Smooth muscle cell of the pulmonary artery (primary cell): ENCODE results near the gene PRMT6. TPM values are rescaled to one million over a fixed set of nuclear protein-coding genes. Genes with fewer than 3 reads are reported as not detected.

Experiments
- total RNA-seq: library from RNA; depleted of rRNA; stranded (reverse); fragments of >200 nt; gene quantifications from 2 replicates; pipeline ENCODE4 v1.2.3, GENCODE V29; 2014

The PRMT6 gene
- total RNA-seq, result 13.0 and 14.4 TPM in 2 replicates

DNA sequence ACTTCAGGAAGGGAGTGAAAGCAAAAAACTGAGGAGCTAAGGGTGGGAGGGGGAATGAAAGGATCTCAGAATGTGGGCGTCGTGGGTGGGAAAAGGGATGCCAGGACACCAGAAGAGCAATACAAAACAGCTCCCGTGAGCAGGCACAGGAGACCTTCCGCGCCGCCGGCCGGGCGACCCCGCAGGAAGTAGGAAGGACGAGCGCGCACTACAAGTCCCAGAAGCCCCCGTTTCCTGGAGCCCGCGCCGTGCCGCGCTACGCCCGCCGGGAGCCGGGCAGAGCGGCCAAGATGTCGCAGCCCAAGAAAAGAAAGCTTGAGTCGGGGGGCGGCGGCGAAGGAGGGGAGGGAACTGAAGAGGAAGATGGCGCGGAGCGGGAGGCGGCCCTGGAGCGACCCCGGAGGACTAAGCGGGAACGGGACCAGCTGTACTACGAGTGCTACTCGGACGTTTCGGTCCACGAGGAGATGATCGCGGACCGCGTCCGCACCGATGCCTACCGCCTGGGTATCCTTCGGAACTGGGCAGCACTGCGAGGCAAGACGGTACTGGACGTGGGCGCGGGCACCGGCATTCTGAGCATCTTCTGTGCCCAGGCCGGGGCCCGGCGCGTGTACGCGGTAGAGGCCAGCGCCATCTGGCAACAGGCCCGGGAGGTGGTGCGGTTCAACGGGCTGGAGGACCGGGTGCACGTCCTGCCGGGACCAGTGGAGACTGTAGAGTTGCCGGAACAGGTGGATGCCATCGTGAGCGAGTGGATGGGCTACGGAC is at the start of gene PRMT6:
Gene PRMT6 (plus strand): TSS at position 249 of the 771 bp plus-strand sequence. CDS start 42 bp downstream, at position 291.

Other genes starting within 250 kb of the PRMT6 start
- 1.6 and 6.4 TPM in 2 replicates for gene NTNG1, start 84.4 kb downstream of the PRMT6 start, total RNA-seq